VCaP (cell line): Measurements from ENCODE around the gene CFAP43.

Experiments
- H3K27ac ChIP-seq: fragments of 450-650 bp; 2 replicates; pipeline ENCODE4 v1.5.1; 2017
- TF ChIP-seq, protein P1 (sequence below): fragments of 450-650 bp; conservative IDR thresholded peaks from 2 replicates; pipeline ENCODE4 v1.5.1; 2017; ENCODE audit warnings: mild to moderate bottlenecking, moderate library complexity

The CFAP43 gene, protein sequence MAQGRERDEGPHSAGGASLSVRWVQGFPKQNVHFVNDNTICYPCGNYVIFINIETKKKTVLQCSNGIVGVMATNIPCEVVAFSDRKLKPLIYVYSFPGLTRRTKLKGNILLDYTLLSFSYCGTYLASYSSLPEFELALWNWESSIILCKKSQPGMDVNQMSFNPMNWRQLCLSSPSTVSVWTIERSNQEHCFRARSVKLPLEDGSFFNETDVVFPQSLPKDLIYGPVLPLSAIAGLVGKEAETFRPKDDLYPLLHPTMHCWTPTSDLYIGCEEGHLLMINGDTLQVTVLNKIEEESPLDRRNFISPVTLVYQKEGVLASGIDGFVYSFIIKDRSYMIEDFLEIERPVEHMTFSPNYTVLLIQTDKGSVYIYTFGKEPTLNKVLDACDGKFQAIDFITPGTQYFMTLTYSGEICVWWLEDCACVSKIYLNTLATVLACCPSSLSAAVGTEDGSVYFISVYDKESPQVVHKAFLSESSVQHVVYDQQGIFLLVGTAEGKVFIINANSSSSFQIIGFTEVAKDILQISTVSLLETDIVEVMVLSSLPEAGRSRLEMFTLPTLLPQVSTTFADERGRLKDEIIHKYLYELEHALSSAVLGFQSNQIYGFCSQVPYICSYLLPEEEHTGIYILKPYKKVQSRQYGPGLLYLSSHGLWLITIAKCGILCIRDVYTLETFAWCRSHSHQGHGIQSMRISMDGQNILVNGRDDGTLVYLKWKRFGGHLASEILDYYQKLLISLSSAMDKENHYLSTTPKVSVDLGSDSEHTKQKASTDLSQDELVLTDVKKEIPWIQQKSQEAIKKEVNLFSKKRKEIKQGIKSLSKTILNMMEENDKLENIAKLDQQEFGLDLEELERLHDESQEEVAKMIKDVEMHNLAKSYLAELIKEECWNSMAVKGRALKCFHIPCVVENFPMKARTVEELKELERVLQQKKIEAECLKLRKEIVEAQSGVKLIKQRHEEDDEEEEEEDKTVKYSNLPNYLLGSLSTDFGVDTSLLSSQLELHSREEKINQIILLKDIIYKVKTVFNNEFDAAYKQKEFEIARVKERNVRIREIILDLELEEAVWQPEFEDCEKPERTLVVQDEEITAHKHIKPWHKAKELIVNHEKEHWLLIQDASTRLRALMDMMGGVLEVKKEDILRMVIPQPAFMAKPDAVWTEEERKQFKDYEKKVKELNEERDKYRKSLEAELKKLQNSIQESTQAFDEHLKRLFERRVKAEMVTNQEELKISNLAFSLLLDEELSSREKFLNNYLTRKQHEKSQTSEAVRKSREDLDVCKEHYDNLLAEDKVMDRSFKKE (N-terminal part only)

GRCh38 chr10:104231784-104232612 is at the start of gene CFAP43:
Gene CFAP43, minus strand, starts transcription at chr10:104232364. Its CDS starts 118 bp downstream, at chr10:104232246.
- H3K27ac ChIP-seq, result peak within 1 kb of the TSS; percentile 35; the same call in 1 of the 2 replicates
- TF ChIP-seq, protein P1, sequence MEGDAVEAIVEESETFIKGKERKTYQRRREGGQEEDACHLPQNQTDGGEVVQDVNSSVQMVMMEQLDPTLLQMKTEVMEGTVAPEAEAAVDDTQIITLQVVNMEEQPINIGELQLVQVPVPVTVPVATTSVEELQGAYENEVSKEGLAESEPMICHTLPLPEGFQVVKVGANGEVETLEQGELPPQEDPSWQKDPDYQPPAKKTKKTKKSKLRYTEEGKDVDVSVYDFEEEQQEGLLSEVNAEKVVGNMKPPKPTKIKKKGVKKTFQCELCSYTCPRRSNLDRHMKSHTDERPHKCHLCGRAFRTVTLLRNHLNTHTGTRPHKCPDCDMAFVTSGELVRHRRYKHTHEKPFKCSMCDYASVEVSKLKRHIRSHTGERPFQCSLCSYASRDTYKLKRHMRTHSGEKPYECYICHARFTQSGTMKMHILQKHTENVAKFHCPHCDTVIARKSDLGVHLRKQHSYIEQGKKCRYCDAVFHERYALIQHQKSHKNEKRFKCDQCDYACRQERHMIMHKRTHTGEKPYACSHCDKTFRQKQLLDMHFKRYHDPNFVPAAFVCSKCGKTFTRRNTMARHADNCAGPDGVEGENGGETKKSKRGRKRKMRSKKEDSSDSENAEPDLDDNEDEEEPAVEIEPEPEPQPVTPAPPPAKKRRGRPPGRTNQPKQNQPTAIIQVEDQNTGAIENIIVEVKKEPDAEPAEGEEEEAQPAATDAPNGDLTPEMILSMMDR, result no peak

- TF ChIP-seq, protein P1, result no peak
- no peak overlapping the region for H3K27ac ChIP-seq
Observed at GRCh38 chr10:104281694-104282093, 49.5 kb upstream of the CFAP43 start.

DNA sequence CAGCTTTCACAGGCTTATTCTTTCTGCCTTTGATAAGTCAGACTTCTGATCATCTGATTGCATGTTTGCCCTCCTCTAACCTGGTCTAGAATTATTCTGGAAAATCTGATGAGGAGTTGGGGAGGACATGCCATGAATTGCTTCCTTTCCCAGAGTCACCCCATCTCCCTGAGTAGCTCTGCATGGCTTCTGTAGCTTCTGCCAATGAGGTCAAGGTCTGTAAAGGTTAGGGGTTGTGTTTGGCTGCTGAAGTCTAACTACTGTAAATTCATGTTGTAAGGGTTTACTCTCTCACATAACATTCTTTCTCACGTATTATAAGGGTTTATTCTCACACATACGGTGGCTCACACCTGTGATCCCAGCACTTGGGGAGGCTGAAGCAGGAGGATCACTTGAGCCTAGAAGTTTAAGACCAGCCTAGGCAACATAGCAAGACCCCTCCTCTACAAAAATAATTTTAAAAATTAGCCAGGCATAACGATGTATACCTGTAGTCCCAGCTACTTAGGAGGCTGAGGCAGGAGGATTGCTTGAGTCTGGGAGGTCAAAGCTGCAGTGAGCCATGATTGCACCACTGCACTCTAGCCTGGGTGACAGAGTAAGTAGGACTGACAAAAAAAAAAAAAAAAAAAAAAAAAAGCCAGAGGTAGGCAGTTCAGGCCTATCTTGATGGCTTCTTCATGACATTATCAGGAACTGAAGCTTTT is 47.5 kb upstream of the CFAP43 start:
- H3K27ac ChIP-seq, result peak overlapping the region; percentile 95
- TF ChIP-seq, protein P1, result no peak

- TF ChIP-seq, protein P1, result no peak
- peak overlapping the region; percentile 95 for H3K27ac ChIP-seq
Observed at GRCh38 chr10:104277785-104278184, 45.6 kb upstream of the CFAP43 start.

GRCh38 chr10:104276192-104276591 is 44.0 kb upstream of the CFAP43 start:
- peak overlapping the region; percentile 95 for H3K27ac ChIP-seq
- TF ChIP-seq, protein P1, result no peak
